ENCODE measurements around the gene NLN. TPM values are rescaled to one million over a fixed set of nuclear protein-coding genes. Genes with fewer than 3 reads are reported as not detected.

Gene NLN
- total and polyA plus RNA-seq, 12 donors: 1.5 to 17.4 (median 13.4) TPM

- H3K36me3 ChIP-seq: peaks cover 0 to 85% (median 3%) of the 10 kb centered on the region in 9 donors
- 95 to 96% methylated on average over 3 of the region's 3 CpGs for WGBS, 2 donors
- no peaks in the 10 kb centered on the region for H3K9me3 ChIP-seq
Observed at GRCh38 chr5:65682148-65682547, 39.9 kb upstream of the NLN start.

GRCh38 chr5:65693121-65693520 is 28.9 kb upstream of the NLN start:
- TF ChIP-seq CTCF (IDR thresholded peaks at IDR 0.05): no peak
- WGBS, 2 donors: 79 to 92% methylated on average over 2 of the region's 2 CpGs

More at GRCh38 chr5:65682148-65682547, 39.9 kb upstream of the NLN start:
- Histone ChIP-seq H3K4me3 (no peak overlapping the region), H3K27me3 (no peaks in the 10 kb centered on the region), H3K27ac (no peak overlapping the region), H3K4me1 (no peaks in the 10 kb centered on the region)
- ATAC-seq (no peak), DNase-seq (no peak)
- TF ChIP-seq CTCF (IDR thresholded peaks at IDR 0.05): no peak
- intact Hi-C loops (cut with DNase I): no loop called here

GRCh38 chr5:65695162-65695755 is 26.7 kb upstream of the NLN start:
- intact Hi-C loops (cut with DNase I): no loop called here
- H3K36me3 ChIP-seq: peaks cover 0 to 53% (median 0%) of the 10 kb centered on the region in 9 donors
- TF ChIP-seq CTCF (IDR thresholded peaks at IDR 0.05): no peak
- no peaks in the 10 kb centered on the region for H3K9me3 ChIP-seq
- no peak overlapping the region for H3K27ac ChIP-seq
- WGBS, 2 donors: 80 to 87% methylated on average over 4 of the region's 4 CpGs
- no peak for ATAC-seq
- no peak overlapping the region for H3K4me3 ChIP-seq
- H3K4me1 ChIP-seq: peaks cover 0 to 15% (median 4%) of the 10 kb centered on the region in 9 donors
- no peaks in the 10 kb centered on the region for H3K27me3 ChIP-seq
- no peak for DNase-seq

More at GRCh38 chr5:65693121-65693520, 28.9 kb upstream of the NLN start:
- DNase-seq (no peak), ATAC-seq (no peak)
- no peak overlapping the region for H3K27ac ChIP-seq
- no peak overlapping the region for H3K4me3 ChIP-seq
- peaks cover 0 to 15% (median 4%) of the 10 kb centered on the region in 9 donors for H3K4me1 ChIP-seq
- intact Hi-C loops (cut with DNase I): no loop called here
- no peaks in the 10 kb centered on the region for H3K9me3 ChIP-seq
- peaks cover 0 to 53% (median 0%) of the 10 kb centered on the region in 9 donors for H3K36me3 ChIP-seq
- H3K27me3 ChIP-seq: no peaks in the 10 kb centered on the region

GRCh38 chr5:65695896-65696295 is 26.1 kb upstream of the NLN start:
- no peak for TF ChIP-seq CTCF (IDR thresholded peaks at IDR 0.05)
- H3K9me3 ChIP-seq: no peaks in the 10 kb centered on the region
- H3K27ac ChIP-seq: no peak overlapping the region
- peaks cover 0 to 49% (median 0%) of the 10 kb centered on the region in 9 donors for H3K36me3 ChIP-seq
- intact Hi-C loops (cut with DNase I): no loop called here
- no peak overlapping the region for H3K4me3 ChIP-seq
- no peak for ATAC-seq
- 92 to 94% methylated on average over 4 of the region's 4 CpGs for WGBS, 2 donors
- no peaks in the 10 kb centered on the region for H3K27me3 ChIP-seq
- no peak for DNase-seq
- peaks cover 0 to 15% (median 4%) of the 10 kb centered on the region in 9 donors for H3K4me1 ChIP-seq
